A549 treated with RU486 at 1 μM for 4 hours (cell line): Measurements from ENCODE around the gene NKAIN1. TPM values are rescaled to one million over a fixed set of nuclear protein-coding genes. Genes with fewer than 3 reads are reported as not detected.

Experiments
- total RNA-seq: library from RNA; stranded (reverse); fragments of 200-300 nt; extraction: Qiagen RNA extraction; gene quantifications from 5 replicates; pipeline ENCODE4 v1.2.3, GENCODE V29; 2022; ENCODE audit warnings: low read depth

The NKAIN1 gene
- 0.97 to 1.6 TPM (median 1.1 TPM) in 5 replicates for total RNA-seq

DNA sequence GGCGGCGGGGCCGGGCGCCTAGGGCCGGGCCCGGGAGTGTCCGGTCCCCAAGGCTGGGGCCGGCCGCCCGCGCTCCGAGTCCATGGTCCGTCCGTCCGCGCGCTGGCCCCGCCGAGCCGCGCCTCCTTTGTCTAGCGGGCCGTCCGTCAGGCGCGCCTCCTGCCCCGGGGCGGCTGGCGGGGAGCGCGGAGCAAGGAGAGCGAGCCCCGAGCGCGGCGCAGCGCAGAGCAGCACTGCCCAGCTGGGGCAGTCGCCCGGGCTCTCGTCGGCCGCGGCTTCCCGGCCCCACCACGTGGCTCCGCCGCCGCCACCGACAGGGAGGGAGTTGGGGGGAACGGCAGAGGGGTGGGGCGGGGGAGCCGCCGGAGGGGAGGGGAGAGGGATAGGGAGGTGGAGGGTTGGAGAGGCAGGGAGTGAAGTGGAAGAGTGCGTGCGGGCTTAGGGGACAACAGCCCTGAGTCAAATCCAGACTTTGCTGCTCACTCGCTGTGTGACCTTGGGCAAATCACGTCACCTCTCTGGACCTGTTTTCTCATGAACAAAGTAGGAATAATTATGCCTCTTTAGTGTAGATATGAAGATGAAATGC lies at the start of gene NKAIN1:
NKAIN1 (minus strand) TSS at position 235 of the 589 bp plus-strand sequence. CDS start 340 bp downstream, outside the sequence.

Other genes with a start within 250 kb of the NKAIN1 start
- 21.9 to 33.4 TPM (median 31.6 TPM) in 5 replicates for gene PUM1, start 174.2 kb downstream of the NKAIN1 start, total RNA-seq
- 42.1 to 48.5 TPM (median 45.2 TPM) in 5 replicates for gene SNRNP40, start 56.9 kb upstream of the NKAIN1 start, total RNA-seq
- gene ZCCHC17, start 57.1 kb upstream of the NKAIN1 start, total RNA-seq = 24.1 to 26.7 TPM (median 24.9 TPM) in 5 replicates
- gene FABP3, start 133.2 kb upstream of the NKAIN1 start, total RNA-seq = not detected in 5 replicates
- 18.0 to 31.8 TPM (median 29.7 TPM) in 5 replicates for gene SERINC2, start 173.3 kb upstream of the NKAIN1 start, total RNA-seq